SK-N-SH (cell line): ENCODE measurements around the gene C7orf33. TPM values are rescaled to one million over a fixed set of nuclear protein-coding genes. Genes with fewer than 3 reads are reported as not detected.
A peak's percentile ranks its signal among the peaks of the same experiment; 100 is the strongest.

Source experiments
- CTCF ChIA-PET: fragments of 300-600, 350-600 bp; formaldehyde crosslinking; extraction: SDS; loops from one replicate; lab custom pipeline; 2021; lab: Yijun Ruan, JAX
- POLR2A ChIA-PET: fragments of 350-600 bp; sonication (Branson Sonifier 250); formaldehyde crosslinking; extraction: SDS; loops from one replicate; lab custom pipeline; 2020; ENCODE audit warnings: antibody characterized with exemption, inconsistent platforms; lab: Yijun Ruan, JAX
- DNase-seq: peaks from one replicate; pipeline ENCODE4 v3.0.0; 2012
- H2AFZ ChIP-seq: fragments of 200-600 bp; sonication (generic); 2 replicates; pipeline ENCODE4 v1.8.1; 2016; ENCODE audit warnings: antibody characterized with exemption, mild to moderate bottlenecking, low read depth
- H3F3A ChIP-seq: fragments of 200-600 bp; sonication (generic); replicated peaks from 2 replicates; pipeline ENCODE3; 2016; ENCODE audit warnings: antibody characterized with exemption, mild to moderate bottlenecking; ENCODE audit not compliant: insufficient read depth
- H3K27ac ChIP-seq, 2 experiments: fragments of 200-500 bp in 1 of 2; fragments of 200-600 bp in 1 of 2; sonication (Bioruptor generic) in 1 of 2; sonication (generic), shearing (Covaris generic) in 1 of 2; 2 replicates each; pipeline versions ENCODE4 v1.5.1 to v1.6.1; 2014 to 2016; ENCODE audit warnings: low read depth in 2 of 2, inconsistent platforms in 1 of 2, low read length in 1 of 2, mild to moderate bottlenecking in 1 of 2, mixed read lengths in 1 of 2
- H3K27me3 ChIP-seq: fragments of 200-600 bp; sonication (generic), shearing (Covaris generic); 2 replicates; pipeline ENCODE4 v1.6.1; 2016; ENCODE audit warnings: mixed run types; ENCODE audit not compliant: insufficient read depth
- H3K36me3 ChIP-seq, 2 experiments: fragments of 200-500 bp in 1 of 2; fragments of 200-600 bp in 1 of 2; sonication (Bioruptor generic) in 1 of 2; sonication (generic) in 1 of 2; replicated peaks in 1 of 2; 2 replicates each; pipeline versions ENCODE3 to v1.5.1; 2014 to 2016; ENCODE audit warnings: low read length in 1 of 2, mild to moderate bottlenecking in 1 of 2; ENCODE audit not compliant: insufficient read depth in 2 of 2, control insufficient read depth in 1 of 2
- H3K4me1 ChIP-seq, 2 experiments: fragments of 200-500 bp in 1 of 2; fragments of 200-600 bp in 1 of 2; sonication (Bioruptor generic) in 1 of 2; sonication (generic), shearing (Covaris generic) in 1 of 2; 2 replicates each; pipeline versions ENCODE4 v1.5.1 to v1.6.1; 2014 to 2016; ENCODE audit warnings: low read depth in 1 of 2, low read length in 1 of 2, mixed run types in 1 of 2; ENCODE audit not compliant: insufficient read depth in 2 of 2, control insufficient read depth in 1 of 2
- H3K4me2 ChIP-seq: fragments of 200-600 bp; sonication (generic), shearing (Covaris generic); 2 replicates; pipeline ENCODE4 v1.6.1; 2017; ENCODE audit warnings: mixed run types
- H3K4me3 ChIP-seq, 2 experiments: fragments of 200-500 bp in 1 of 2; fragments of 200-600 bp in 1 of 2; sonication (Bioruptor generic) in 1 of 2; sonication (generic), shearing (Covaris generic) in 1 of 2; 2 replicates each; pipeline versions ENCODE4 v1.5.1 to v1.8.1; 2014 to 2016; ENCODE audit warnings: low read depth in 2 of 2, inconsistent platforms in 1 of 2, low read length in 1 of 2, mild to moderate bottlenecking in 1 of 2, mixed read lengths in 1 of 2, moderate library complexity in 1 of 2
- H3K79me2 ChIP-seq: fragments of 200-600 bp; sonication (generic); 2 replicates; pipeline ENCODE4 v1.8.1; 2017; ENCODE audit warnings: mild to moderate bottlenecking; ENCODE audit not compliant: insufficient read depth
- H3K9ac ChIP-seq: fragments of 200-600 bp; sonication (generic); 2 replicates; pipeline ENCODE4 v1.6.1; 2017; ENCODE audit warnings: mixed run types
- H3K9me2 ChIP-seq: fragments of 200-600 bp; sonication (generic); 2 replicates; pipeline ENCODE4 v1.6.1; 2017; ENCODE audit warnings: mixed run types
- H3K9me3 ChIP-seq: fragments of 200-600 bp; sonication (generic); 2 replicates; pipeline ENCODE4 v1.6.1; 2017; ENCODE audit warnings: mixed run types, mild to moderate bottlenecking, moderate library complexity
- H4K20me1 ChIP-seq: fragments of 200-600 bp; sonication (generic); 2 replicates; pipeline ENCODE4 v1.6.1; 2017; ENCODE audit warnings: mild to moderate bottlenecking, mixed run types; ENCODE audit not compliant: insufficient read depth
- CTCF ChIP-seq: fragments of 200-600 bp; sonication (generic); IDR thresholded peaks from 2 replicates; pipeline ENCODE4 v1.6.1; 2017; ENCODE audit warnings: antibody characterized with exemption, mild to moderate bottlenecking, moderate library complexity
- EZH2phosphoT487 ChIP-seq: fragments of 200-600 bp; sonication (generic); IDR thresholded peaks from 2 replicates; pipeline ENCODE4 v1.6.1; 2017; ENCODE audit warnings: low read depth, mixed run types, mild to moderate bottlenecking, antibody characterized with exemption, moderate library complexity, borderline replicate concordance
- FOXJ3 ChIP-seq: sonication (generic); formaldehyde crosslinking; IDR thresholded peaks from 2 replicates; pipeline ENCODE4 v1.5.1; 2020; ENCODE audit warnings: mild to moderate bottlenecking, missing genetic modification reagents
- FOXM1 ChIP-seq: IDR thresholded peaks from 2 replicates; pipeline ENCODE4 v1.4.0; 2012; ENCODE audit warnings: low read depth, mild to moderate bottlenecking
- GATA2 ChIP-seq: sonication (generic); formaldehyde crosslinking; IDR thresholded peaks from 2 replicates; pipeline ENCODE4 v1.5.0; 2020; ENCODE audit warnings: mild to moderate bottlenecking, missing genetic modification reagents
- JUND ChIP-seq: IDR thresholded peaks from 2 replicates; pipeline ENCODE4 v1.4.0; 2012
- NFIC ChIP-seq: IDR thresholded peaks from 2 replicates; pipeline ENCODE4 v1.4.0; 2012; ENCODE audit warnings: borderline replicate concordance
- NRF1 ChIP-seq: IDR thresholded peaks from 2 replicates; pipeline ENCODE4 v1.6.1; 2012; ENCODE audit warnings: low read depth, mild to moderate bottlenecking, low read length
- PBX3 ChIP-seq: IDR thresholded peaks from 2 replicates; pipeline ENCODE4; 2012
- POLR2AphosphoS5 ChIP-seq: IDR thresholded peaks from 2 replicates; pipeline ENCODE4 v1.6.1; 2012; ENCODE audit warnings: low read depth, low read length
- RAD21 ChIP-seq: IDR thresholded peaks from 2 replicates; pipeline ENCODE4 v1.6.1; 2012; ENCODE audit warnings: mild to moderate bottlenecking, low read length
- RCOR1 ChIP-seq: fragments of 150-350 bp; IDR thresholded peaks from 2 replicates; pipeline ENCODE4 v1.6.1; 2017; ENCODE audit warnings: antibody characterized with exemption, low read length
- REST ChIP-seq: IDR thresholded peaks from 2 replicates; pipeline ENCODE4 v1.6.1; 2012; ENCODE audit warnings: mild to moderate bottlenecking, low read depth, low read length, moderate library complexity
- RFX5 ChIP-seq: IDR thresholded peaks from 2 replicates; pipeline ENCODE4 v1.6.1; 2012; ENCODE audit warnings: mild to moderate bottlenecking, improper control_type of control experiment, low read length
- USF1 ChIP-seq: IDR thresholded peaks from 2 replicates; pipeline ENCODE4 v1.4.0; 2012; ENCODE audit warnings: low read depth, borderline replicate concordance
- YY1 ChIP-seq: IDR thresholded peaks from 2 replicates; pipeline ENCODE4 v1.4.0; 2012; ENCODE audit warnings: low read depth, mild to moderate bottlenecking
- WGBS: methylation state at CpG from one replicate; pipeline ENCODE4 v1.1.6; 2017; ENCODE audit warnings: low lambda C conversion rate; 5-methylcytosine and 5-hydroxymethylcytosine counted together
- polyA plus RNA-seq, 3 experiments: library from polyadenylated mRNA; depleted of rRNA; stranded (reverse); fragments of >200 nt; gene quantifications; 2 replicates each; pipeline ENCODE4 v1.2.3, GENCODE V29; 2012

C7orf33 gene
- polyA plus RNA-seq, 1 of the 3 experiments (the other 2 are of a cell fraction): not detected

GRCh38 chr7:148626828-148627227 lies 36.3 kb downstream of the C7orf33 start:
- peak; percentile 15; the same call in 1 of the 2 replicates for TF ChIP-seq CTCF
- TF ChIP-seq RAD21: no peak
- TF ChIP-seq NFIC: no peak
- no peak for TF ChIP-seq POLR2AphosphoS5
- TF ChIP-seq RCOR1: no peak
- TF ChIP-seq JUND: no peak
- no peak for TF ChIP-seq NRF1
- no peaks in the 10 kb centered on the region for H3K9me3 ChIP-seq
- no peaks in the 10 kb centered on the region for H3K9me2 ChIP-seq
- no peaks in the 10 kb centered on the region for H3K36me3 ChIP-seq
- WGBS: 94% methylated on average over 3 of the region's 3 CpGs
- POLR2A ChIA-PET: no interaction called here
- DNase-seq: no peak
- H3F3A ChIP-seq: no peaks in the 10 kb centered on the region
- no peaks in the 10 kb centered on the region for H4K20me1 ChIP-seq
- H3K4me3 ChIP-seq: no peak overlapping the region
- H3K9ac ChIP-seq: no peak overlapping the region
- H3K4me2 ChIP-seq: no peak overlapping the region
- H2AFZ ChIP-seq: no peak overlapping the region
- no peaks in the 10 kb centered on the region for H3K27me3 ChIP-seq
- CTCF ChIA-PET: interaction anchor here (0.8 kb wide), 1 partner anchor 51 kb away, joined by 3 read pairs; no protein-coding TSS in a partner anchor
- no peaks in the 10 kb centered on the region for H3K79me2 ChIP-seq
- no peak overlapping the region for H3K27ac ChIP-seq
- H3K4me1 ChIP-seq: peaks cover 0 to 20% of the 10 kb centered on the region in 2 experiments; a peak in 2 of 4 replicates

GRCh38 chr7:148628011-148628410 lies 37.4 kb downstream of the C7orf33 start:
- no peaks in the 10 kb centered on the region for H3K27me3 ChIP-seq
- no peak overlapping the region for H3K9ac ChIP-seq
- no peak overlapping the region for H3K27ac ChIP-seq
- TF ChIP-seq YY1: no peak
- TF ChIP-seq JUND: no peak
- TF ChIP-seq RFX5: no peak
- TF ChIP-seq PBX3: no peak
- no peak for TF ChIP-seq USF1
- no peak for TF ChIP-seq FOXM1
- TF ChIP-seq REST: no peak
- no peak for TF ChIP-seq FOXJ3 (CRISPR knock-in tag)
- TF ChIP-seq GATA2 (CRISPR knock-in tag): no peak
- TF ChIP-seq EZH2phosphoT487: no peak
- H3F3A ChIP-seq: no peaks in the 10 kb centered on the region
- no peak for DNase-seq
- H2AFZ ChIP-seq: no peak overlapping the region
- no peak overlapping the region for H3K4me3 ChIP-seq
- H3K36me3 ChIP-seq: no peaks in the 10 kb centered on the region
- H4K20me1 ChIP-seq: no peaks in the 10 kb centered on the region
- H3K4me1 ChIP-seq: peaks cover 0 to 16% of the 10 kb centered on the region in 2 experiments; a peak in 2 of 4 replicates
- no peaks in the 10 kb centered on the region for H3K9me2 ChIP-seq
- ChIA-PET CTCF (no interaction called here), POLR2A (no interaction called here)
- H3K9me3 ChIP-seq: no peaks in the 10 kb centered on the region
- no peaks in the 10 kb centered on the region for H3K79me2 ChIP-seq
- 93% methylated on average over 7 of the region's 7 CpGs for WGBS
- H3K4me2 ChIP-seq: no peak overlapping the region
